Measurements from ENCODE around the gene GNG4. TPM values are rescaled to one million over a fixed set of nuclear protein-coding genes. Genes with fewer than 3 reads are reported as not detected.

GNG4 gene
- total and polyA plus RNA-seq, 2 donors (not counting 1 experiment from before 2014, with no cell fraction given) = 0.52 TPM; not detected in 1

GRCh38 chr1:235502601-235503402, 146.8 kb downstream of the GNG4 start:
- peaks cover 24% of the 10 kb centered on the region for H3K4me1 Mint-ChIP-seq
- H3K4me3 Mint-ChIP-seq = peak overlapping the region; percentile 99
- WGBS (ENCODE audit: insufficient coverage) = 56% methylated on average over 2 of the region's 5 CpGs
- H3K79me2 ChIP-seq (ENCODE audit: control insufficient read depth, insufficient read depth, low read length) = peaks cover 28% of the 10 kb centered on the region
- H3K27me3 Mint-ChIP-seq = no peaks in the 10 kb centered on the region
- peak overlapping the region; percentile 90 for H3K4me2 ChIP-seq (replicated peaks; ENCODE audit: low read depth, low read length, poor library complexity, severe bottlenecking)
- ChIA-PET CTCF (interaction anchor here (1.1 to 3.2 kb wide), 3 partner anchors 11 to 469 kb away, joined by 4 to 20 read pairs (median 5); no protein-coding TSS in a partner anchor), POLR2A (no interaction called here)
- peak overlapping the region in 3 of 5 experiments; percentile 87 to 97 (median 94) for H3K4me3 ChIP-seq (ENCODE audit: control extremely low read depth in 1 of 5, extremely low read depth in 1 of 5, insufficient read depth in 1 of 5, low read depth in 2 of 5, low read length in 4 of 5)
- peaks cover 7 to 12% of the 10 kb centered on the region in 2 donors for H3K4me1 ChIP-seq (ENCODE audit: control insufficient read depth in 2 of 2, insufficient read depth in 2 of 2, low read length in 2 of 2)
- intact Hi-C loops (cut with micrococcal nuclease) = loop anchor here (2.0 to 10.0 kb wide), 7 partner anchors 138 to 1292 kb away; partner anchors contain the start of genes HEATR1, LGALS8, MTR and TARBP1
- no peak for DNase-seq
- peak overlapping the region; percentile 93 for H3K27ac Mint-ChIP-seq
- peak overlapping the region; percentile 99 for H2AFZ ChIP-seq (ENCODE audit: insufficient read depth, low read depth, low read length, poor library complexity, severe bottlenecking)
- no peak for TF ChIP-seq EZH2 (IDR thresholded peaks at IDR 0.05; ENCODE audit: borderline replicate concordance, insufficient read depth, low read depth, low read length, poor library complexity, severe bottlenecking)
- TF ChIP-seq CTCF (IDR thresholded peaks at IDR 0.05) = no peak
- H4K20me1 ChIP-seq (ENCODE audit: control insufficient read depth, insufficient read depth, low read length, poor library complexity, severe bottlenecking) = no peaks in the 10 kb centered on the region
- no peak for ATAC-seq (ENCODE audit: low read depth)
- H3K9me3 Mint-ChIP-seq (ENCODE audit: insufficient read depth) = no peaks in the 10 kb centered on the region
- H3K9ac ChIP-seq (ENCODE audit: low read length) = peak overlapping the region; percentile 90
- H3K27ac ChIP-seq (ENCODE audit: low read length in 2 of 2) = peak overlapping the region in 1 of 2 donors; percentile 92
- H3K27me3 ChIP-seq (replicated peaks in 1 of 4; ENCODE audit: control extremely low read depth in 1 of 4, control insufficient read depth in 3 of 4, insufficient read depth in 4 of 4, low read length in 3 of 4) = no peaks in the 10 kb centered on the region
- H3K36me3 ChIP-seq (replicated peaks in 1 of 2; ENCODE audit: control extremely low read depth in 1 of 2, control insufficient read depth in 1 of 2, extremely low read depth in 1 of 2, insufficient read depth in 2 of 2, low read length in 1 of 2) = no peaks in the 10 kb centered on the region
- H3K9me3 ChIP-seq (ENCODE audit: control extremely low read depth in 1 of 3, control insufficient read depth in 2 of 3, insufficient read depth in 1 of 3, low read length in 2 of 3) = no peaks in the 10 kb centered on the region

Measured in B cell (primary cell).